Testis (tissue), 2 donors: Measurements from ENCODE around the gene KCNQ1.

Experiments used
- CTCF ChIP-seq, 3 experiments: fragments of 450-650 bp in 2 of 3; fragments of 200-600 bp in 1 of 3; sonication (generic) in 1 of 3; IDR thresholded peaks; one replicate each; pipeline ENCODE4 v1.5.1; 2016 to 2019; ENCODE audit warnings: antibody characterized with exemption in 3 of 3, mild to moderate bottlenecking in 2 of 3, moderate library complexity in 1 of 3
- POLR2A ChIP-seq: fragments of 450-650 bp; IDR thresholded peaks from one replicate; pipeline ENCODE4 v1.6.1; 2017; ENCODE audit warnings: antibody characterized with exemption, mild to moderate bottlenecking, moderate library complexity

- TF ChIP-seq POLR2A, result no peak
- TF ChIP-seq CTCF (IDR thresholded peaks at IDR 0.05), result no peak
Observed at GRCh38 chr11:2665526-2666400, 221.0 kb downstream of the KCNQ1 start.
